Kidney epithelial cell (primary cell): ENCODE measurements around the gene HOXA6. TPM values are rescaled to one million over a fixed set of nuclear protein-coding genes. Genes with fewer than 3 reads are reported as not detected.

Experiments
- DNase-seq: peaks from one replicate; pipeline ENCODE4 v3.0.0-alpha.2; 2010; ENCODE audit warnings: low read depth
- H3K27me3 ChIP-seq: 2 replicates; pipeline ENCODE4 v1.6.0; 2011; ENCODE audit warnings: low read length; ENCODE audit not compliant: control insufficient read depth, insufficient read depth
- H3K36me3 ChIP-seq: 2 replicates; pipeline ENCODE4 v1.5.1; 2011; ENCODE audit warnings: low read length; ENCODE audit not compliant: control insufficient read depth, insufficient read depth
- H3K4me3 ChIP-seq: 2 replicates; pipeline ENCODE4 v1.5.1; 2011; ENCODE audit warnings: low read depth, mild to moderate bottlenecking, control low read depth, low read length
- total RNA-seq: library from RNA; depleted of rRNA; stranded (reverse); fragments of >200 nt; gene quantifications from 2 replicates; pipeline ENCODE4 v1.2.3, GENCODE V29; 2015
- TF ChIP-seq, protein P1 (sequence below): IDR thresholded peaks from 2 replicates; pipeline ENCODE4 v1.5.1; 2011; ENCODE audit warnings: mild to moderate bottlenecking, moderate library complexity, low read length, control low read depth, inconsistent platforms; ENCODE audit not compliant: insufficient read depth, poor library complexity, severe bottlenecking

Gene HOXA6
- total RNA-seq, 1 donor from 2014 or later, result 4.8 TPM

DNA sequence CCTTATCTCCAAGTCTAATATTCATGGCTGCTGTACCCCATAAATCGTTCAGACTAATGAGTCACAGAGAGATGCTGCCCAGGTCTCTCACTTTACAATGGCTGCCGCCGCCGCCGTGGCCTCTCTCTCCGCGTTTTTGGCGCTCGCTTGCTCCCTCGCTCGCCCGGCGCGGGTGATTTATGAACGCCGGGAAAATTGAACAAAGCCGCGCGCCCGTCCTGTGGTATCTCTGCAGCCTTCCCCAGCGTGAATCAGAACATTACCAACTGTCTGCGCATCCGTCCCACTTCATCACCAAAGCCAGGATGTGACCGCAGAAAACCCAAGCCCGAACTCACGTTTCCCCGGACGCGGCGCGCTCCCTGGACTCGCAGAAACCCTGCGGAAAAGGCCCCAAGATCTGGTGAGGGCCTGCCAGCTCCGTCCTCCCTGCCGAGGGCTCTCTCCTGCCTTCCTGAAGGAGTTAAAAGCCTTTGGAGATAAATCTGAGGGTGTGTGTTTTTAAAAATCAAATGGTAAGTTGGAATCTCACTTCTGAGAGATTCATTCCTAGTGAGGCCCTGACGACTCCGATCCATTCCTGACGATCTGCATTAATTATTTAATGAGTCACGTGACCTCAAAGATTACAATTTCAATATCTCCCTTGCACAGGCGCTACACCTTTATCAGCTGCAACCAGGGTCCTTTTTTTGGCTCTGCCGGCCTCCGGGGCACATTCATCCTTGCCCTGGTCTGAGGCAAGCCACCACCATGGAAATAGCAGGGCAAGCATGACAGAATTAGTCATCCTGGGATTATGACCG, 23.3 kb downstream of the HOXA6 start:
- TF ChIP-seq, protein P1, sequence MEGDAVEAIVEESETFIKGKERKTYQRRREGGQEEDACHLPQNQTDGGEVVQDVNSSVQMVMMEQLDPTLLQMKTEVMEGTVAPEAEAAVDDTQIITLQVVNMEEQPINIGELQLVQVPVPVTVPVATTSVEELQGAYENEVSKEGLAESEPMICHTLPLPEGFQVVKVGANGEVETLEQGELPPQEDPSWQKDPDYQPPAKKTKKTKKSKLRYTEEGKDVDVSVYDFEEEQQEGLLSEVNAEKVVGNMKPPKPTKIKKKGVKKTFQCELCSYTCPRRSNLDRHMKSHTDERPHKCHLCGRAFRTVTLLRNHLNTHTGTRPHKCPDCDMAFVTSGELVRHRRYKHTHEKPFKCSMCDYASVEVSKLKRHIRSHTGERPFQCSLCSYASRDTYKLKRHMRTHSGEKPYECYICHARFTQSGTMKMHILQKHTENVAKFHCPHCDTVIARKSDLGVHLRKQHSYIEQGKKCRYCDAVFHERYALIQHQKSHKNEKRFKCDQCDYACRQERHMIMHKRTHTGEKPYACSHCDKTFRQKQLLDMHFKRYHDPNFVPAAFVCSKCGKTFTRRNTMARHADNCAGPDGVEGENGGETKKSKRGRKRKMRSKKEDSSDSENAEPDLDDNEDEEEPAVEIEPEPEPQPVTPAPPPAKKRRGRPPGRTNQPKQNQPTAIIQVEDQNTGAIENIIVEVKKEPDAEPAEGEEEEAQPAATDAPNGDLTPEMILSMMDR, result no peak
- DNase-seq, result no peak
- peaks cover 1% of the 10 kb centered on the region for H3K36me3 ChIP-seq
- no peaks in the 10 kb centered on the region for H3K27me3 ChIP-seq
- H3K4me3 ChIP-seq, result peak overlapping the region; percentile 59

GRCh38 chr7:27123477-27124053, 24.0 kb downstream of the HOXA6 start:
- no peaks in the 10 kb centered on the region for H3K36me3 ChIP-seq
- TF ChIP-seq, protein P1, result no peak
- H3K4me3 ChIP-seq, result peak overlapping the region; percentile 59
- DNase-seq, result no peak
- H3K27me3 ChIP-seq, result no peaks in the 10 kb centered on the region

- no peaks in the 10 kb centered on the region for H3K36me3 ChIP-seq
- no peak for DNase-seq
- no peaks in the 10 kb centered on the region for H3K27me3 ChIP-seq
- peak overlapping the region; percentile 59 for H3K4me3 ChIP-seq
- TF ChIP-seq, protein P1, result no peak
Measured at GRCh38 chr7:27123007-27123476, 24.5 kb downstream of the HOXA6 start.

- peaks cover 1% of the 10 kb centered on the region for H3K36me3 ChIP-seq
- peak overlapping the region; percentile 59 for H3K4me3 ChIP-seq
- TF ChIP-seq, protein P1, result no peak
- DNase-seq, result no peak
- H3K27me3 ChIP-seq, result no peaks in the 10 kb centered on the region
Measured at GRCh38 chr7:27122077-27122910, 25.3 kb downstream of the HOXA6 start.

- peak overlapping the region; percentile 59 for H3K4me3 ChIP-seq
- TF ChIP-seq, protein P1, result no peak
- H3K27me3 ChIP-seq, result no peaks in the 10 kb centered on the region
- peaks cover 3% of the 10 kb centered on the region for H3K36me3 ChIP-seq
- DNase-seq, result no peak
Measured at GRCh38 chr7:27121684-27122076, 25.9 kb downstream of the HOXA6 start.
